ENCODE data around the gene THAP8. TPM values are rescaled to one million over a fixed set of nuclear protein-coding genes. Genes with fewer than 3 reads are reported as not detected.

Gene THAP8
- total RNA-seq, 1 experiment from 2014 or later = 5.4 TPM

- no peak overlapping the region for H2BK15ac ChIP-seq (ENCODE audit: low read depth, low read length)
- no peak for TF ChIP-seq CTCF (conservative IDR thresholded peaks at IDR 0.05)
- H3T11ph ChIP-seq (ENCODE audit: low read length) = no peak overlapping the region
- no peaks in the 10 kb centered on the region for H3K4me1 ChIP-seq (ENCODE audit: insufficient read depth, low read length)
- H3K4me2 ChIP-seq (ENCODE audit: insufficient read depth, insufficient read length, low read length) = no peak overlapping the region
- no peak overlapping the region for H4K5ac ChIP-seq (ENCODE audit: insufficient read length, low read depth, low read length)
- no peaks in the 10 kb centered on the region for H3K27me3 ChIP-seq (ENCODE audit: insufficient read depth, low read length)
- Mint-ChIP-seq H3K27me3 (ENCODE audit: low read depth) (no peaks in the 10 kb centered on the region), H3K27ac (no peak overlapping the region), H3K9me3 (no peaks in the 10 kb centered on the region), H3K4me3 (no peak overlapping the region), H3K4me1 (no peaks in the 10 kb centered on the region), H3K36me3 (ENCODE audit: insufficient read depth in 1 of 3, low read depth in 3 of 3) (peaks cover 29 to 73% (median 62%) of the 10 kb centered on the region in 3 experiments)
- H3K14ac ChIP-seq (ENCODE audit: insufficient read depth, low read length) = no peak overlapping the region
- no peaks in the 10 kb centered on the region for H3K23me2 ChIP-seq (ENCODE audit: insufficient read length, low read depth, low read length, poor library complexity, severe bottlenecking)
- H2BK120ac ChIP-seq (ENCODE audit: low read depth, low read length, poor library complexity, severe bottlenecking) = no peak overlapping the region
- no peaks in the 10 kb centered on the region for H3K79me2 ChIP-seq (ENCODE audit: insufficient read depth, low read length)
- H3K9ac ChIP-seq (ENCODE audit: extremely low read depth, insufficient read length, low read length) = no peak overlapping the region
- H4K91ac ChIP-seq (ENCODE audit: insufficient read length, low read depth, low read length) = no peak overlapping the region
- no peak overlapping the region for H3K4ac ChIP-seq (ENCODE audit: low read depth, low read length)
- H4K8ac ChIP-seq (replicated peaks; ENCODE audit: insufficient read length, low read depth, low read length) = no peak overlapping the region
- no CpG with 5 or more reads among the region's 5 CpGs for WGBS (ENCODE audit: extremely low coverage, insufficient read length, low lambda C conversion rate)
- no peak overlapping the region for H2BK12ac ChIP-seq (ENCODE audit: insufficient read length, low read depth, low read length)
- H3K18ac ChIP-seq (ENCODE audit: insufficient read length, low read depth, low read length) = no peak overlapping the region
- H3K27ac ChIP-seq (ENCODE audit: insufficient read length, low read depth, low read length) = no peak overlapping the region
- no peaks in the 10 kb centered on the region for H3K9me3 ChIP-seq (ENCODE audit: control insufficient read depth, low read depth, low read length)
- no peak overlapping the region for H3K56ac ChIP-seq (ENCODE audit: insufficient read length, low read depth, low read length)
- no peak overlapping the region for H2AK5ac ChIP-seq (ENCODE audit: insufficient read length, low read length)
- H3K23ac ChIP-seq (ENCODE audit: insufficient read length, low read depth, low read length) = no peak overlapping the region
- H4K20me1 ChIP-seq (ENCODE audit: control insufficient read depth, insufficient read depth, insufficient read length) = no peaks in the 10 kb centered on the region
- no peak overlapping the region for H2AFZ ChIP-seq (ENCODE audit: low read length)
- no peak overlapping the region for H2BK5ac ChIP-seq (ENCODE audit: insufficient read length, low read length)
- no peak for DNase-seq
- H3K79me1 ChIP-seq (ENCODE audit: insufficient read depth, low read depth, low read length, poor library complexity, severe bottlenecking) = no peaks in the 10 kb centered on the region
- H2BK20ac ChIP-seq (ENCODE audit: low read depth, low read length, poor library complexity, severe bottlenecking) = no peak overlapping the region
Measured at GRCh38 chr19:36100476-36100875, 46.4 kb upstream of the THAP8 start.
